ENCODE measurements around the gene ADNP2. TPM values are rescaled to one million over a fixed set of nuclear protein-coding genes. Genes with fewer than 3 reads are reported as not detected.

ADNP2 gene
- total RNA-seq = 14.2 TPM
- long read RNA-seq, full-length matches to known transcripts = 5 of 29 reads
- long read RNA-seq, partial matches to known transcripts = 1 of 29 reads
- long read RNA-seq, other reads (novel, unspliced or antisense) = 23 of 29 reads

DNA sequence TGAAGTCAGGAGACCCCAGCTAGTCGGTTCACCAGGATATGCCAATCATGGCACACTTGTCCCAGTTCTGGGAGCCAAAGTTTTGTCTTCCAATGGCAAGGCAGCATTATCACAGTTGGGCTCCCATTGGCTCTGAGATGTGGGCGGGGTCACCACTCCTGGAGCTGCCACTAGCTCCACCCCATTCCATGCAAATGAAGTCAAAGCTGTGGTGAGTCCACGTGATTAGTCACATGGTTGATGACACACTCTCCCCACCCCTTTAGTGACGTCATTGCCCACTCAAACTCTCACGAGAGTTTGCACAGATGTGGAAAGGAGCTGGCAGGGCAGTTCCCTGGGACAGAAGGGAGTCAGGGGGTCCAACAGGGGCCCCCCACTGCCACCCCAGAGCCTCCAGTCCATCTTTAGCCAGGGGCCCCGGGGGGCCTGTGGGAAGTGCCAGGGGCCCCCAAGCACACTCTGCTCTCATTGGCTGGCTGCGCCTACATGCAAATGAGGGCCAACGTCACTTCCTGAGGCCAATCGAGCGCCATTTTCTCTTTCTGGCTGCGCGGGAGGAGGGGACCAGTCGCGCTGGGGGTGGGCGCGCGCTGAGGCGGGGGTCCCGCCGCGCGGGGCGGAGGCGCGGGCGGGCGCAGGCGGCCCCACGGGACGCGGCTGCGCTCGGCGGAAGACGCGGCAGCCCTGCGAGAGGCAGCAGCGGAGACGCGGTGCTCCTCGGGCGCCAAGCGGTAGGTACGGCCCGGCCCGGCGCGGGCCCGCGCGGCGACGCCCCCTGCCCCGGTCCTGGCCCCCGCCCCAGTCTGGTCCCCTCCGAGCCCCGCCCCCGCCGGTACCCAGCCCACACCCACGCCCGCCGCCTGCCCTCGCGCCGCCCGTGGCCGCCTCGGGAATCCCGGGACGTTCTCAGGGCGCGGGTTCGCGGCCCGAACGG lies at the start of gene ADNP2:
Gene ADNP2, plus strand, starts transcription at position 524 of the 937 bp plus-strand sequence. CDS start 8,281 bp downstream, outside the sequence.
- peak; percentile 89 for DNase-seq
- Histone ChIP-seq H3K9me3 (no peaks in the 10 kb centered on the region), H3K27ac (peak within 1 kb of the TSS; percentile 94), H3K36me3 (no peaks in the 10 kb centered on the region), H3K4me1 (peaks cover 16% of the 10 kb centered on the region), H3K4me3 (peak within 1 kb of the TSS; percentile 72), H3K27me3 (no peaks in the 10 kb centered on the region)
- ATAC-seq = peak; percentile 94
- TF ChIP-seq, protein P1, sequence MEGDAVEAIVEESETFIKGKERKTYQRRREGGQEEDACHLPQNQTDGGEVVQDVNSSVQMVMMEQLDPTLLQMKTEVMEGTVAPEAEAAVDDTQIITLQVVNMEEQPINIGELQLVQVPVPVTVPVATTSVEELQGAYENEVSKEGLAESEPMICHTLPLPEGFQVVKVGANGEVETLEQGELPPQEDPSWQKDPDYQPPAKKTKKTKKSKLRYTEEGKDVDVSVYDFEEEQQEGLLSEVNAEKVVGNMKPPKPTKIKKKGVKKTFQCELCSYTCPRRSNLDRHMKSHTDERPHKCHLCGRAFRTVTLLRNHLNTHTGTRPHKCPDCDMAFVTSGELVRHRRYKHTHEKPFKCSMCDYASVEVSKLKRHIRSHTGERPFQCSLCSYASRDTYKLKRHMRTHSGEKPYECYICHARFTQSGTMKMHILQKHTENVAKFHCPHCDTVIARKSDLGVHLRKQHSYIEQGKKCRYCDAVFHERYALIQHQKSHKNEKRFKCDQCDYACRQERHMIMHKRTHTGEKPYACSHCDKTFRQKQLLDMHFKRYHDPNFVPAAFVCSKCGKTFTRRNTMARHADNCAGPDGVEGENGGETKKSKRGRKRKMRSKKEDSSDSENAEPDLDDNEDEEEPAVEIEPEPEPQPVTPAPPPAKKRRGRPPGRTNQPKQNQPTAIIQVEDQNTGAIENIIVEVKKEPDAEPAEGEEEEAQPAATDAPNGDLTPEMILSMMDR (IDR thresholded peaks at IDR 0.05) = no peak
- intact Hi-C loops (cut with DNase I) = no loop called here

- no peak overlapping the region for H3K4me3 ChIP-seq
- DNase-seq (no peak), ATAC-seq (no peak)
- TF ChIP-seq, protein P1 (IDR thresholded peaks at IDR 0.05) = no peak
- intact Hi-C loops (cut with DNase I) = no loop called here
- H3K36me3 ChIP-seq = no peaks in the 10 kb centered on the region
- H3K4me1 ChIP-seq = no peaks in the 10 kb centered on the region
- no peaks in the 10 kb centered on the region for H3K27me3 ChIP-seq
- H3K9me3 ChIP-seq = peaks cover 18% of the 10 kb centered on the region
- no peak overlapping the region for H3K27ac ChIP-seq
Observed at GRCh38 chr18:80059945-80060344, 49.1 kb upstream of the ADNP2 start.

GRCh38 chr18:80065705-80066104 lies 43.4 kb upstream of the ADNP2 start:
- no peak overlapping the region for H3K27ac ChIP-seq
- no peak overlapping the region for H3K4me3 ChIP-seq
- H3K27me3 ChIP-seq = no peaks in the 10 kb centered on the region
- no peaks in the 10 kb centered on the region for H3K9me3 ChIP-seq
- TF ChIP-seq, protein P1 (IDR thresholded peaks at IDR 0.05) = no peak
- intact Hi-C loops (cut with DNase I) = no loop called here
- H3K4me1 ChIP-seq = no peaks in the 10 kb centered on the region
- DNase-seq (no peak), ATAC-seq (no peak)
- no peaks in the 10 kb centered on the region for H3K36me3 ChIP-seq

DNA sequence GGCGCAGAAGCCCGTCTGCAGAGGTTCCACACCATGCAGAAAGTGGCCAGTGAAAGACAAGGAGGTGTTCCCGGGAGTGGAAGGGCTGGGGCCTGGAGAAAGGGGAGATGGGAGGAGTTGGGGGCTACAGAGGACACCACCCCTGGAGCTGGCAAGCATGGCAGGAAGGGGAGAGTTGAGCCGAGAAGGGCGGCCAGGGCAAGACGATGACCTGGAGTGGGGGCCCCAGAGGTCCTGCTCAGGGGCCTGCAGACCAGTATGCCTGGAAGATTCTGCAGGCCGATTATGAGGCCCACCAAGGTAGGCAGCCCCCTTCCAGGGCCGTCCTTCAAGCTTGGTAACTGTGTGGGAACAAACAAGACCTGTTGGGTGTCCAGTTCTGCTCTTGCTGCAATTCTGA lies 41.7 kb upstream of the ADNP2 start:
- no peaks in the 10 kb centered on the region for H3K4me1 ChIP-seq
- H3K27ac ChIP-seq = no peak overlapping the region
- ATAC-seq = peak; percentile 20
- H3K4me3 ChIP-seq = no peak overlapping the region
- no peak for DNase-seq
- TF ChIP-seq, protein P1 (IDR thresholded peaks at IDR 0.05) = no peak
- intact Hi-C loops (cut with DNase I) = no loop called here
- H3K27me3 ChIP-seq = no peaks in the 10 kb centered on the region
- H3K36me3 ChIP-seq = no peaks in the 10 kb centered on the region
- H3K9me3 ChIP-seq = no peaks in the 10 kb centered on the region

- Histone ChIP-seq H3K4me3 (no peak overlapping the region), H3K27ac (no peak overlapping the region), H3K9me3 (no peaks in the 10 kb centered on the region), H3K27me3 (no peaks in the 10 kb centered on the region), H3K4me1 (no peaks in the 10 kb centered on the region), H3K36me3 (no peaks in the 10 kb centered on the region)
- peak; percentile 23 for ATAC-seq
- DNase-seq = no peak
- TF ChIP-seq, protein P1 (IDR thresholded peaks at IDR 0.05) = no peak
- intact Hi-C loops (cut with DNase I) = no loop called here
Observed at GRCh38 chr18:80067897-80068296, 41.2 kb upstream of the ADNP2 start.

All from upper lobe of right lung (tissue), 1 donor.